Measurements from ENCODE around the gene DDHD1. TPM values are rescaled to one million over a fixed set of nuclear protein-coding genes. Genes with fewer than 3 reads are reported as not detected.
"Not testable (repeated sequence)": the region's sequence is repeated elsewhere in the genome, so short reads cannot be mapped to it uniquely, and the experiment has no call there.

Gene DDHD1
- total RNA-seq, 1 experiment from 2014 or later: 6.7 TPM

GRCh38 chr14:53108292-53109104 lies 44.6 kb downstream of the DDHD1 start:
- no peak for DNase-seq (ENCODE audit: low read depth)

GRCh38 chr14:53106768-53107167 lies 46.4 kb downstream of the DDHD1 start:
- no peak for DNase-seq (ENCODE audit: low read depth)

GRCh38 chr14:53103636-53104340 lies 49.3 kb downstream of the DDHD1 start:
- peak; percentile 25 for DNase-seq (ENCODE audit: low read depth)

GRCh38 chr14:53093206-53093605 lies 59.9 kb downstream of the DDHD1 start:
- no peak for DNase-seq (ENCODE audit: low read depth)

- no peak for DNase-seq (ENCODE audit: low read depth)
These were observed 62.3 kb downstream of the DDHD1 start for GRCh38 chr14:53090853-53091252.

GRCh38 chr14:53084954-53085353 lies 68.2 kb downstream of the DDHD1 start:
- DNase-seq (ENCODE audit: low read depth): not testable (repeated sequence)

- DNase-seq (ENCODE audit: low read depth): no peak
These were observed 88.6 kb downstream of the DDHD1 start for GRCh38 chr14:53064475-53064874.

- DNase-seq (ENCODE audit: low read depth): no peak
These were observed 90.3 kb downstream of the DDHD1 start for GRCh38 chr14:53062856-53063255.

- DNase-seq (ENCODE audit: low read depth): no peak
These were observed 93.1 kb downstream of the DDHD1 start for GRCh38 chr14:53060046-53060445.

- DNase-seq (ENCODE audit: low read depth): peak; percentile 57
These were observed 98.1 kb downstream of the DDHD1 start for GRCh38 chr14:53055003-53055402.

GRCh38 chr14:53054457-53054856 lies 98.7 kb downstream of the DDHD1 start:
- DNase-seq (ENCODE audit: low read depth): no peak

- no peak for DNase-seq (ENCODE audit: low read depth)
These were observed 104.5 kb downstream of the DDHD1 start for GRCh38 chr14:53048631-53049030.

- DNase-seq (ENCODE audit: low read depth): peak; percentile 8
These were observed 105.6 kb downstream of the DDHD1 start for GRCh38 chr14:53047307-53048069.

GRCh38 chr14:53044486-53044885 lies 108.6 kb downstream of the DDHD1 start:
- peak; percentile 76 for DNase-seq (ENCODE audit: low read depth)

- DNase-seq (ENCODE audit: low read depth): no peak
These were observed 110.0 kb downstream of the DDHD1 start for GRCh38 chr14:53043027-53043581.

GRCh38 chr14:53042480-53042879 lies 110.6 kb downstream of the DDHD1 start:
- no peak for DNase-seq (ENCODE audit: low read depth)

- no peak for DNase-seq (ENCODE audit: low read depth)
These were observed 112.1 kb downstream of the DDHD1 start for GRCh38 chr14:53041067-53041466.

- no peak for DNase-seq (ENCODE audit: low read depth)
These were observed 114.5 kb downstream of the DDHD1 start for GRCh38 chr14:53038629-53039028.

- no peak for DNase-seq (ENCODE audit: low read depth)
These were observed 116.1 kb downstream of the DDHD1 start for GRCh38 chr14:53037016-53037415.

GRCh38 chr14:53035336-53036210 lies 117.5 kb downstream of the DDHD1 start:
- no peak for DNase-seq (ENCODE audit: low read depth)

GRCh38 chr14:53034688-53035230 lies 118.4 kb downstream of the DDHD1 start:
- no peak for DNase-seq (ENCODE audit: low read depth)
